Transverse colon (tissue), 3 donors: ENCODE results near the gene LRPPRC.

Experiments
- CTCF ChIP-seq, 5 experiments: fragments of 200-600 bp in 3 of 5; fragments of 450-650 bp in 2 of 5; sonication (generic) in 3 of 5; IDR thresholded peaks; 1 replicate in 2 of 5; 2 replicates in 3 of 5; pipeline ENCODE4 v1.5.1; 2016 to 2017; ENCODE audit warnings: antibody characterized with exemption in 5 of 5, inconsistent platforms in 3 of 5, mild to moderate bottlenecking in 2 of 5, moderate library complexity in 1 of 5
- EP300 ChIP-seq: sonication (generic); formaldehyde crosslinking; IDR thresholded peaks from one replicate; pipeline ENCODE4 v1.6.1; 2017; ENCODE audit warnings: antibody characterized with exemption, low read depth

GRCh38 chr2:44044281-44044720 is 48.5 kb upstream of the LRPPRC start:
- TF ChIP-seq CTCF (IDR thresholded peaks at IDR 0.05) (peak; percentile 79 to 81 (median 81)), EP300 (no peak)
